GM18498 (cell line): ENCODE measurements around the gene HADH.
"Not testable (repeated sequence)": the region's sequence is repeated elsewhere in the genome, so short reads cannot be mapped to it uniquely, and the experiment has no call there.

Experiments
- ATAC-seq: cut with Tn5 transposase; IDR thresholded peaks from one replicate; pipeline ENCODE4 v1.9.1; 2021; ENCODE audit warnings: mild to moderate bottlenecking, moderate library complexity; ENCODE audit not compliant: unreplicated experiment

Gene HADH

DNA sequence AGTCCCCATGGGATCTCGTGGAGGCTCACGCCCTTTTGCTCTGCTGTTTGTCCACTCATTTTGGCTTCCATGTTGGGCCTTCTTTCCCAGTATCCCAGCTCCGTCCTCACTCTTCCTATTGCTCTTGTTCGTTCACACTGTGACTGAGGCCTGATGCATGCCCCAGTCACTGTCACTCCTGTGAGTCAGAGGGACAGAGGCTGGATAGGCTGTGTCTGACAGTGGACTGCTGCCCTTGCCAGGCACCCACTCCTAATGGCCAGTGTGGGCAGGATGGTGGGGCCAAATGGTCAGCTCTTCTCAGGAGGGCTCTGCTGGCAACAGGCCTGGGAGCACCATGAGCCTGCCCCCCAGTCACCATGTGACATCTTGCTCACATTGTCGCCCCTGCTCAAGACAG lies 40.0 kb downstream of the HADH start:
- ATAC-seq, result no peak

GRCh38 chr4:108030332-108030731 lies 40.6 kb downstream of the HADH start:
- peak; percentile 96 for ATAC-seq

GRCh38 chr4:108031427-108032083 lies 41.9 kb downstream of the HADH start:
- ATAC-seq, result no peak

- ATAC-seq, result no peak
Measured at GRCh38 chr4:108033348-108033747, 43.7 kb downstream of the HADH start.

- no peak for ATAC-seq
Measured at GRCh38 chr4:108034565-108034964, 44.9 kb downstream of the HADH start.

DNA sequence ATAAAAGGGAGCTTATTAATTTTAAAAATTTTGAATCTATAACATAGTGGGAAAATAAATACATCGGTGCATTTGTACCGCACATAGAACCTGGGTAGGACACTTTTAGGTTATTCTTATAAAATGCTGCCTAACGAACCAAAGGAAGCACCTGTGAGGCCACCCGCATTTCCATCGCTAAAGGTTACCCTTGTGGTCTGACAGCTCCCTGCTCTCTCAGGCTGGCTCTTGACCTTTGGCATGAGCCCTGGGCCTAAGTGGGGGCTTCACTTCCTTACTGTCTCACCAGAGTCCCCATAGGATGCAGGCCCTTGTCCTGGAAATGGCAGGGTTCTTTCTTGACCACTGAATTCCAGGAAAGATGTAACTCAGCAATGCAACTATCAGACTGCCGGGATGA lies 46.0 kb downstream of the HADH start:
- peak; percentile 26 for ATAC-seq

GRCh38 chr4:108036213-108036612 lies 46.5 kb downstream of the HADH start:
- ATAC-seq, result peak; percentile 93

GRCh38 chr4:108037884-108038283 lies 48.2 kb downstream of the HADH start:
- ATAC-seq, result no peak

DNA sequence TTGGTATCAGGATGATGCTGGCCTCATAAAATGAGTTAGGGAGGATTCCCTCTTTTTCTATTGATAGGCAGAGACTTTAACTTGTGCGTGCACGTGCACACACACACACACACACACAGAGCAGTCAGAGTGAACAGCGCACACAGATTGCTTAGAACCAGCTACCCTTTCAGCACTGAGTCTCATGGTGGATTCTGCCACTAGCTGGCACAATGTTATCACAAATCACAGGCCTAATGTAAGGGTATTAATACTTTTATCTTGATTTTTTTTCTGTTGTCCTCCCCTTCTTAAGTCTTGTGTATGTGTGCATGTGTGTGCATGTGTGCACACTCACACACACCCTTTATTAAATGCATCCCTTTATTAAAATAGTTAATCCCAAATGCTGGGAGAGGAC lies 53.2 kb downstream of the HADH start:
- no peak for ATAC-seq

DNA sequence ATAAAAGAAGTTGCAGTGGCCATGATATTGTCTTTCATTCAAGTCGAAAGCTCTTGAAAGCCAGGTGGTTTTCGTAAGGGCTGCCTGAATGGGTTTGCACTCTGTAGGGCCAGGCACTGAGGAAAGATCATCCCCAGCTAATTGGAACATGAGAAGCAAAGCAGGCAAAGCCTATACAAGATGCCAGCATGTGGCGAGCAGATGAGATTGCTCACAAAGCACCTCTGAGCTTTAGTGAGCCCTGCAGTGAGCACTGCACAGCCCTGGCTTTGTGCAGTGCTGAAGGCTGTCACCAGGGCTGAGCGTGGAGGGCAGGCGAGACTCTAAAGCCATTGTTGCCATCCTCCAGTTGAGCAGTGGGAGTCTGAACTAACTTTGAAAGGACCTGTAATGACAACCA lies 53.8 kb downstream of the HADH start:
- ATAC-seq, result no peak

DNA sequence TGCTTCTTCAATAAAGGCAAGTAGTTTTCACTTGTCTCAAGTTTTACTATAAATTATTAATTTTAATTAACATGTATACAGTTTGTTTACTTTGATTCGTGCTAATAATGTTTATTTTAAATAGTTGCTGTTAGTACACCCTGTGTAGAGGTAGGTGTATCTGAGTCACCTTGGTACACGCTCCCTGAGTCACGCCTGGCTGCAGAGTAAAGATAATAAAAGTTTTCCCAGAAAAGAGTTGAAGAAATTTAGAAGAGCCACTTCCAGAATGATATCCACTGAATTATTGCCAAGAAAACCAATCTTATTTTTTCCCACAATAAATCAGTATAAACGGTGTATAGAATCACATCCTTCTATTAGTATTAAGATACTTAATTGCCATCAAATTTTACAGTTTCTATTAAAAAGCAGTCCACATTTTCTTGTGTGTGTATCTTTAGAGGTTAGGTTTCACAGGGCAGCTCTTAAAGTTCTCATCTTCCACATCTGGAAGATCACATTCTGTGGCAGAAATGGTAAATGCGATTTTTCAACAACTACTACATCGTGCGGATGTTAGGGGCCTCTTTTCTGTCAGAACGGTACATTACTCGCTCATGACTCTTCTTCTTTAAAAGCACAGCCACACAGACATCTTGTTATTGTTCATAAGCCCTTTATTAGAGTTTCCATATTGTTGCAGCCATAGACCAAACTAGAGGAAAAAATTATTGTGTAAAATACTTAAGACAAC lies 55.4 kb downstream of the HADH start:
- no peak for ATAC-seq

DNA sequence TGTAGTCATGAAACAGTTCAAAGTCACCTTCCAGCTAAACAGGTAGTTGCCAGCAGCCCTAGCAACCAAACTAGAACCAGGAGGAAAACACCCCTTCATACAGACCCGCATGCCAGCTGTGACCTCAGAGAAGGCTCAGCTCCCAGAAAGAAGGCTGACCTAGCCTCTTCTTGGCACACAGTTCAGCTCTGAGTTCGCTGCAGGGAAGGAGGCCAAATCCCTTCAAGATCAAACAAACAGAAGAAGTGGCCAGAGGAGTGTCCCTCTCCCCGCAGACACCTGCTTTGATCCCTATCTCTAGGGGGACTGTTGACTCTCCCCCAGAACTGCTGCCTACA lies 56.0 kb downstream of the HADH start:
- no peak for ATAC-seq

GRCh38 chr4:108047199-108047598 lies 57.5 kb downstream of the HADH start:
- ATAC-seq, result no peak

DNA sequence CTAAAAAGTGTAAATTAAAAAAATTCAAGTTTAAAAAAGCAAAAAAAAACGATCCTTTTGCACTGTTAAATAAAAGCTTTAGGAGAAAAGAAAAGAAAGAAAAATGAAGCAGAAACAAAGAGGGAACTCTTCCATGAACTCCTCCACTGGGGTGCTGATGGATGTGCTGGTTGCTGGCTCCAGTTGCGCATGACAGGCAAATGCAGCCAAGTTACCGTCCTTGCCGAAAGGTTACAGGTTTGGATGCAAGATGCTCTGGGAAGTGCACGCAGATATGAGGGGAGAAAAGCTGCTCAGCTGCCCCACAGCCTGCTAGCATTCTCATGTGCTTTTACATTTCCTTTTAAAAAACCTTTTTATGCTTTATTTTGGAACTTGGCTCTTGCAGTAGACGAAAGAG lies 58.5 kb downstream of the HADH start:
- ATAC-seq, result no peak

- no peak for ATAC-seq
Measured at GRCh38 chr4:108048997-108049396, 59.3 kb downstream of the HADH start.

GRCh38 chr4:108049406-108049805 lies 59.7 kb downstream of the HADH start:
- ATAC-seq, result no peak

DNA sequence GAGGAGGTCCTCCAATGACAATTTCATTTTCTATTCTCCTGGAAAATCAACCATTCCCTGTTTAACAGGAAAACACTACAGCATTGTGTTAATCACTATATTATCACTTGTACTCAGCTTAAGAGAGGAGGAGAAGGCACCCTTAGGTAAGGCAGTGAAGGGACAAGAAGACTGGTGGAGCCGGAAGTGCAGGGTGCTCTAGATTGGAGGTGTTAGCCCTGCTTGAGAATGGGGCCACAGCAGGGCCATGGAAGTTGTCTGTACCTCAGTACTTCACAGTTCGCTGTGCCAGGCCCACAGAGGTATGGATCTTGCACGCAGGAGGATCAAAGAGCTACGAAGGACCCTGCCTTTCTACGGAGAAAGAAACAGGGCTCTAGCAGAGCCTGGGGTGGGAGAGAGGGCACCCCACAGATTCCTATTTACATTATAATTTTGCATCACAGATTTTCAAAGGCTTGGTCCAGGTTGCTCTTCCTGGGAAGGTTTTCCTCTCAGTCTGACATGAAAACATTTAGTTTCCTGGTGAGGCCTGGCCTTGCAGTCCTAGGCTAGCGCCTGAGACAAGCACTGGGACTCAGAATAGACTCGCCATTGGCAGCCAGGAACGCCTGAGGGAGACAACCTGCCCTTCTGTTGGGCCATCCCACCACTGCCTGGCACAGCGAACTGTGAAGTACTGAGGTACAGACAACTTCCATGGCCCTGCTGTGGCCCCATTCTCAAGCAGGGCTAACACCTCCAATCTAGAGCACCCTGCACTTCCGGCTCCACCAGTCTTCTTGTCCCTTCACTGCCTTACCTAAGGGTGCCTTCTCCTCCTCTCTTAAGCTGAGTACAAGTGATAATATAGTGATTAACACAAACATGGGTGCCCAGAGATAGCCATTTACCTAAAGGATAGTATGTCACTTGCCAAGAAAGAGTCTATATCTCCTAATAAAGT lies 60.8 kb downstream of the HADH start:
- not testable (repeated sequence) for ATAC-seq

DNA sequence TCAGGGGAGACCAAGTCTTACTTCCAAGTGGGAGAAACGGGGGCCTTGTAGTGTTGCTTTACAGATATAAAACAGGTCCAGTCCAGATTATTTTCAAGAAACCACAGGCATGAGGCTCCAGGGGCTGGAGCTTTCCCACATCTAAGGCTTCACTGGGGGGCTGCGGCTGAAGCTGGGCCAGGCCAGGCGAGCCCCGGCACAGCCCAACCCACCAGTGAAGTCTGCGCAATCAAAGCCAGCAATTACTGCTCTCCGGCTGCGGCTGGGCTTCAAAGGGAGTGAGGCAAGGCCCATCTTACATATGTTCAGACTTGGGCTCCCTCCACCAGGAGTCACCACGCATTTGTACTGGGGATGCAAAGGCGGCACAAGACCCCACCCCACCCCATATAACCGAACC lies 61.7 kb downstream of the HADH start:
- ATAC-seq, result no peak

- no peak for ATAC-seq
Measured at GRCh38 chr4:108052558-108053120, 63.0 kb downstream of the HADH start.

DNA sequence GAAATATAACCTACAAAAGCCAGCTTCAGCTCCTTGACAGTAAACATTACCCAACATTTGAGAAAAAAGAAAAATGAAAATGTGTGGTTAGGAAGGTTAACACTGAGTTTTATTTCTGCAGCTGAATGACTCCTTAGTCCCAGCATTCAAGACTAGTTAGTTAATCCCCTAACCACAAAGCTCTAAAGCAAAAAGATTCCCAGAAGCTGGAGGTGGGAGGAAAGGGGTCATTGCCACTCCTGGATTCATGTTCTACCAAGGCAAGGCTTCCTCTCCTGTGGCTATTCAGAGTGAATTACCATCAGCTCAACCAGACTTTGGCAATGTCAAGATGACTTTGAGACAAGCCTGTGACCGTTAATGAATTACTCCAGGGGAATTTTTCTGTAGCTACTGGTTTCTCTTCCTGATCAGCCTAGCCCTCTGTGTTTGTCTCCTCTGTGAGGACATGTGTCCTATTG lies 63.6 kb downstream of the HADH start:
- ATAC-seq, result peak; percentile 85

- ATAC-seq, result no peak
Measured at GRCh38 chr4:108054025-108054638, 64.4 kb downstream of the HADH start.
